ENCODE measurements around the gene WNT7B.

WNT7B gene

GRCh38 chr22:46017166-46017565, 40.2 kb upstream of the WNT7B start:
- TF ChIP-seq Cebpa-rat (IDR thresholded peaks at IDR 0.05): no peak
- Histone ChIP-seq H3K4me1 (peaks cover 30% of the 10 kb centered on the region), H3K4me3 (no peak overlapping the region), H3K27me3 (no peaks in the 10 kb centered on the region; the same call in 1 of the 2 replicates), H3K27ac (no peak overlapping the region), H3K9ac (no peak overlapping the region), H3K4me2 (no peak overlapping the region), H4K20me1 (no peaks in the 10 kb centered on the region), H3K36me3 (no peaks in the 10 kb centered on the region), H3K9me3 (peaks cover 5% of the 10 kb centered on the region; the same call in 1 of the 2 replicates)

- Histone ChIP-seq H3K27ac (peak overlapping the region; percentile 78), H3K9me3 (peaks cover 10% of the 10 kb centered on the region; the same call in 1 of the 2 replicates), H3K36me3 (no peaks in the 10 kb centered on the region), H4K20me1 (no peaks in the 10 kb centered on the region), H3K9ac (peak overlapping the region; percentile 72), H3K27me3 (no peaks in the 10 kb centered on the region; the same call in 1 of the 2 replicates), H3K4me1 (peaks cover 43% of the 10 kb centered on the region), H3K4me3 (peak overlapping the region; percentile 72), H3K4me2 (peak overlapping the region; percentile 92)
- no peak for TF ChIP-seq Cebpa-rat (IDR thresholded peaks at IDR 0.05)
Observed at GRCh38 chr22:46013460-46014416, 36.8 kb upstream of the WNT7B start.

GRCh38 chr22:46012881-46013281, 35.9 kb upstream of the WNT7B start:
- Histone ChIP-seq H3K9ac (peak overlapping the region; percentile 72), H3K4me1 (peaks cover 49% of the 10 kb centered on the region), H3K27me3 (no peaks in the 10 kb centered on the region; the same call in 1 of the 2 replicates), H3K4me3 (peak overlapping the region; percentile 72), H3K27ac (peak overlapping the region; percentile 78), H3K4me2 (peak overlapping the region; percentile 92), H4K20me1 (no peaks in the 10 kb centered on the region), H3K36me3 (no peaks in the 10 kb centered on the region), H3K9me3 (peaks cover 9% of the 10 kb centered on the region; the same call in 1 of the 2 replicates)
- TF ChIP-seq Cebpa-rat (IDR thresholded peaks at IDR 0.05): no peak

GRCh38 chr22:46012182-46012880, 35.4 kb upstream of the WNT7B start:
- H3K9ac ChIP-seq: peak overlapping the region; percentile 72
- peak overlapping the region; percentile 78 for H3K27ac ChIP-seq
- H3K36me3 ChIP-seq: no peaks in the 10 kb centered on the region
- peak overlapping the region; percentile 72 for H3K4me3 ChIP-seq
- no peaks in the 10 kb centered on the region; the same call in 1 of the 2 replicates for H3K27me3 ChIP-seq
- H3K4me1 ChIP-seq: peaks cover 54% of the 10 kb centered on the region
- no peaks in the 10 kb centered on the region for H4K20me1 ChIP-seq
- H3K4me2 ChIP-seq: peak overlapping the region; percentile 92
- peaks cover 6% of the 10 kb centered on the region; the same call in 1 of the 2 replicates for H3K9me3 ChIP-seq
- no peak for TF ChIP-seq Cebpa-rat (IDR thresholded peaks at IDR 0.05)

DNA sequence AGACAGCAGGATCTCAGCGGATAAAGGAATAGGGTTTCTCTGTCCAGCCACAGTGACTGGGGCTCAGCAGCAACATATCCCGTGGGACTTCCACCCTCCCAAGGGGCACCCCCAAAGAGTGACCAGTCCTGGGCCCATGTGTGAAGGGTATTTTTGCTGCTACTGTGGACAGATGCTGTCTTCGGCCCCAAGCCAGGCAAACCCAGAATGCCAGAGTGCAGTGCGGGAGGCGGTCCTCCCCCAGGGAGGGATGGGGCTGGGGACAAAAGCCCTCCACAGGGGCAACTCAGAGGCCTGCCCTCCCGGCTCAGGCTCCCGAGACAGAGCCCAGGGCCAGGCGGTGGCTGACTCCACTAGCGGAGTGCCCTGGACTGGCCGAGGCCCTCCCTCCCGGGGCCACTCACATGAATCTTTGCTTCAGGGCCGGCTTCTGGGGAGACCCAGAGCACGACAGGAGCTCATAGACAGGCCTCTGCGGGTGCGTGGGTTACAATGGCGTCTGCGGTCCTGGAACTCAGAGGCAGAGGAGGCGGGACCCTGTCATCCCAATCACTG, 34.7 kb upstream of the WNT7B start:
- H3K9ac ChIP-seq: no peak overlapping the region; the same call in 1 of the 2 replicates
- peak overlapping the region; percentile 28; the same call in 1 of the 2 replicates for H3K27ac ChIP-seq
- H4K20me1 ChIP-seq: no peaks in the 10 kb centered on the region
- peak overlapping the region; percentile 92 for H3K4me2 ChIP-seq
- H3K4me3 ChIP-seq: no peak overlapping the region
- TF ChIP-seq Cebpa-rat (IDR thresholded peaks at IDR 0.05): no peak
- H3K4me1 ChIP-seq: peaks cover 61% of the 10 kb centered on the region
- H3K36me3 ChIP-seq: no peaks in the 10 kb centered on the region
- H3K9me3 ChIP-seq: peaks cover 6% of the 10 kb centered on the region; the same call in 1 of the 2 replicates
- H3K27me3 ChIP-seq: no peaks in the 10 kb centered on the region; the same call in 1 of the 2 replicates

DNA sequence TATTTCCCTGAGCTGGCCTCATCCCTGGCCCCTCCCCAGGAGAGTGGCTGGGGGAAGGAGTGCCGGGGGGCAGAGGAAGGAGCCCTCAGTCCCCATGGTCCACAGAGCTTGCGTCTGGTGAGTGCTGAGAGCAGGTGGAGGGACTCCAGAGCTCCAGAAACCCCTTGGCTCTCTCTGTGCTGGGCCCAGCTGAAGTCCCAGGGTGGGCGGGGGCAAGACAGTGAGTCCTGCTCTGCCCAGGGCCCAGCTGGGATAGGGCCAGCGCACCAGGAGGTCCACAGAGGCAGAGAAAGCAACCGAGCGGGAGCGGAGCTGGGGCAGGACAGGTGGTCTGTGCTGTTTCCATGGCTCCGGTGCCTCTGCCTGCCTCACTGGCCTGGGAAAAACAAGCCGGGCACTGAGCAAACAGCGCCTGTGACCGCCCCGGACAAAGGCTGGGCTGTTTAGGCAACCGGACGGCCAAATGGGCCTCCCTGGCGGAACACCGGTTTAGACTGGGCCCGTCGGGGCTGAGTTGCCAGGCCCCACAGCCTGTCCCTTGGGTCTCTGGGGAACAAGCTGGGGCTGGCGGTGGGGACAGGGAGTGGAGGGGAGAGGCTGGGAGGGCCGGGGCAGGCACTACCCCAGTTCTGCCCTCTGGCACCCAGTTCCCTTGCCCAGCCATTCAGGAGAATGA, 34.1 kb upstream of the WNT7B start:
- Histone ChIP-seq H4K20me1 (no peaks in the 10 kb centered on the region), H3K36me3 (no peaks in the 10 kb centered on the region), H3K9me3 (peaks cover 6% of the 10 kb centered on the region; the same call in 1 of the 2 replicates), H3K9ac (no peak overlapping the region), H3K27ac (peak overlapping the region; percentile 28; the same call in 1 of the 2 replicates), H3K27me3 (no peaks in the 10 kb centered on the region; the same call in 1 of the 2 replicates), H3K4me2 (peak overlapping the region; percentile 92), H3K4me3 (no peak overlapping the region), H3K4me1 (peaks cover 67% of the 10 kb centered on the region)
- no peak for TF ChIP-seq Cebpa-rat (IDR thresholded peaks at IDR 0.05)

- H3K4me2 ChIP-seq: peak overlapping the region; percentile 92; the same call in 1 of the 2 replicates
- peaks cover 74% of the 10 kb centered on the region for H3K4me1 ChIP-seq
- H3K27ac ChIP-seq: peak overlapping the region; percentile 28; the same call in 1 of the 2 replicates
- H3K9ac ChIP-seq: no peak overlapping the region
- H3K9me3 ChIP-seq: peaks cover 6% of the 10 kb centered on the region; the same call in 1 of the 2 replicates
- H3K27me3 ChIP-seq: no peaks in the 10 kb centered on the region; the same call in 1 of the 2 replicates
- H3K4me3 ChIP-seq: no peak overlapping the region
- H4K20me1 ChIP-seq: no peaks in the 10 kb centered on the region
- H3K36me3 ChIP-seq: no peaks in the 10 kb centered on the region
- no peak for TF ChIP-seq Cebpa-rat (IDR thresholded peaks at IDR 0.05)
Observed at GRCh38 chr22:46010207-46010867, 33.4 kb upstream of the WNT7B start.

DNA sequence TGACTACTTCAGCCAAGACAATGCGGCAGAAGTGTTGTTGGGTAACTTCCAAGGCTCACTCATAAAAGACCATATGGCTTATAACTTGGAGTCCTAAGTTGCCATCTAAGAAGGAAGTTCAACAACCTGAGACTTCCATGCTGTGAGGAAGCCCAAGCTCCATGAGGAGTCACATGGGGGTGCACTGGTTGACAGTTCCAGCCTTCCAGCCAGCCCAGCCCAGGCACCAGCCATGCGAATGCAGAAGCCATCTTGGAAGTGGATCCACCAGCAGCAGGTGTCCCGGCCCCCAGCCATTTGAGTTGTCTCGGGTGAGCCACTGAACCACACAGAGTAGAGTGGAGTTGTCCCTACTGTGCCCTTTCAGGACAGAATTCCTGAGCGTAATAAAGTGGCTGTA, 32.8 kb upstream of the WNT7B start:
- Histone ChIP-seq H3K4me2 (no peak overlapping the region), H3K27me3 (no peaks in the 10 kb centered on the region; the same call in 1 of the 2 replicates), H3K4me3 (no peak overlapping the region), H3K9ac (no peak overlapping the region), H3K36me3 (no peaks in the 10 kb centered on the region), H4K20me1 (no peaks in the 10 kb centered on the region), H3K9me3 (peaks cover 6% of the 10 kb centered on the region; the same call in 1 of the 2 replicates), H3K4me1 (peaks cover 76% of the 10 kb centered on the region), H3K27ac (no peak overlapping the region)
- TF ChIP-seq Cebpa-rat (IDR thresholded peaks at IDR 0.05): no peak

All from BLaER1 (cell line).